MCF 10A (cell line): ENCODE data around the gene PTGDR2. TPM values are rescaled to one million over a fixed set of nuclear protein-coding genes. Genes with fewer than 3 reads are reported as not detected.

Experiments
- BruUV-seq: library from RNA; stranded (reverse); fragments of 400-500 nt; replicated peaks from 2 replicates; lab custom pipeline; 2021; lab: Mats Ljungman, UMichigan
- CTCF ChIA-PET: fragments of 300-600 bp; sonication (Branson Sonifier 250); formaldehyde crosslinking; extraction: SDS; loops from one replicate; lab custom pipeline; 2021; ENCODE audit warnings: antibody characterized with exemption, inconsistent platforms; lab: Yijun Ruan, JAX
- POLR2A ChIA-PET: fragments of 300-600, 350-650 bp; sonication (Branson Sonifier 250); formaldehyde crosslinking; extraction: SDS; loops from one replicate; lab custom pipeline; 2020; ENCODE audit warnings: antibody characterized with exemption, inconsistent platforms; lab: Yijun Ruan, JAX
- DNase-seq: peaks from one replicate; pipeline ENCODE4 v3.0.0-alpha.2; 2018; ENCODE audit not compliant: unreplicated experiment
- H3K27ac Mint-ChIP-seq: one replicate; pipeline ENCODE4 v1.8.0; 2022; ENCODE audit warnings: mild to moderate bottlenecking, low read depth, mixed read lengths; ENCODE audit not compliant: unreplicated experiment
- H3K27me3 Mint-ChIP-seq: one replicate; pipeline ENCODE4 v1.8.0; 2022; ENCODE audit warnings: mixed read lengths; ENCODE audit not compliant: insufficient read depth, unreplicated experiment
- H3K36me3 Mint-ChIP-seq: one replicate; pipeline ENCODE4 v1.8.0; 2022; ENCODE audit warnings: mild to moderate bottlenecking, moderate library complexity, mixed read lengths; ENCODE audit not compliant: insufficient read depth, unreplicated experiment
- H3K4me1 Mint-ChIP-seq: one replicate; pipeline ENCODE4 v1.8.0; 2022; ENCODE audit warnings: mixed read lengths; ENCODE audit not compliant: insufficient read depth, unreplicated experiment
- H3K4me3 Mint-ChIP-seq: one replicate; pipeline ENCODE4 v1.8.0; 2022; ENCODE audit warnings: mild to moderate bottlenecking, moderate library complexity, mixed read lengths; ENCODE audit not compliant: unreplicated experiment
- H3K9me3 Mint-ChIP-seq: one replicate; pipeline ENCODE4 v1.8.0; 2022; ENCODE audit warnings: mixed read lengths; ENCODE audit not compliant: unreplicated experiment
- CTCF ChIP-seq: fragments of 200-600 bp; IDR thresholded peaks from one replicate; pipeline ENCODE4 v1.8.0; 2022; ENCODE audit warnings: antibody characterized with exemption, mild to moderate bottlenecking; ENCODE audit not compliant: unreplicated experiment
- intact Hi-C: fragments of 100-400 bp; cut with micrococcal nuclease; formaldehyde crosslinking; loops from 2 replicates; pipeline ENCODE4 v1.14.1; 2022
- total RNA-seq: library from RNA; stranded (reverse); gene quantifications from 2 replicates; pipeline ENCODE4 v1.2.3, GENCODE V29; 2022

Gene PTGDR2
- total RNA-seq, 1 experiment from 2014 or later: not detected

- peaks cover 98% of the 10 kb centered on the region for H3K36me3 Mint-ChIP-seq
- TF ChIP-seq CTCF: no peak
- ChIA-PET CTCF (interaction anchor here (0.6 to 10.1 kb wide), 12 partner anchors 7 to 683 kb away, joined by 3 to 163 read pairs (median 4); no protein-coding TSS in a partner anchor), POLR2A (interaction anchor here (1.2 kb wide), 1 partner anchor 8 kb away, joined by 3 read pairs; the partner anchor contains the start of gene PRPF19)
- H3K27ac Mint-ChIP-seq: no peak overlapping the region
- no TSS peak for BruUV-seq
- no peaks in the 10 kb centered on the region for H3K4me1 Mint-ChIP-seq
- H3K9me3 Mint-ChIP-seq: no peaks in the 10 kb centered on the region
- no peak overlapping the region for H3K4me3 Mint-ChIP-seq
- intact Hi-C loops: no loop called here
- no peaks in the 10 kb centered on the region for H3K27me3 Mint-ChIP-seq
- no peak for DNase-seq
Measured at GRCh38 chr11:60897496-60897895, 41.7 kb upstream of the PTGDR2 start.

GRCh38 chr11:60895687-60896086 lies 39.9 kb upstream of the PTGDR2 start:
- CTCF ChIA-PET: interaction anchor here (1.8 to 3.9 kb wide), 3 partner anchors 9 to 234 kb away, joined by 5 to 15 read pairs (median 6); no protein-coding TSS in a partner anchor
- H3K4me3 Mint-ChIP-seq: no peak overlapping the region
- DNase-seq: no peak
- no peak overlapping the region for H3K27ac Mint-ChIP-seq
- no peaks in the 10 kb centered on the region for H3K4me1 Mint-ChIP-seq
- no peak for TF ChIP-seq CTCF
- H3K27me3 Mint-ChIP-seq: no peaks in the 10 kb centered on the region
- peaks cover 98% of the 10 kb centered on the region for H3K36me3 Mint-ChIP-seq
- intact Hi-C loops: no loop called here
- POLR2A ChIA-PET: interaction anchor here (1.4 to 1.8 kb wide), 3 partner anchors 9 to 116 kb away, joined by 3 to 5 read pairs (median 3); partner anchors contain the start of gene TMEM109
- BruUV-seq: no TSS peak
- H3K9me3 Mint-ChIP-seq: no peaks in the 10 kb centered on the region

GRCh38 chr11:60891103-60891741 lies 35.5 kb upstream of the PTGDR2 start:
- POLR2A ChIA-PET: interaction anchor here (0.6 to 1.3 kb wide), 5 partner anchors 10 to 300 kb away, joined by 3 to 4 read pairs (median 3); no protein-coding TSS in a partner anchor
- H3K9me3 Mint-ChIP-seq: no peaks in the 10 kb centered on the region
- intact Hi-C loops: no loop called here
- peaks cover 73% of the 10 kb centered on the region for H3K36me3 Mint-ChIP-seq
- H3K27me3 Mint-ChIP-seq: no peaks in the 10 kb centered on the region
- no peak for TF ChIP-seq CTCF
- CTCF ChIA-PET: interaction anchor here (0.6 to 5.3 kb wide), 5 partner anchors 10 to 386 kb away, joined by 3 to 47 read pairs (median 4); no protein-coding TSS in a partner anchor
- no peaks in the 10 kb centered on the region for H3K4me1 Mint-ChIP-seq
- no peak overlapping the region for H3K4me3 Mint-ChIP-seq
- no peak for DNase-seq
- no peak overlapping the region for H3K27ac Mint-ChIP-seq
- BruUV-seq: no TSS peak

- Mint-ChIP-seq H3K4me1 (no peaks in the 10 kb centered on the region), H3K27ac (no peak overlapping the region), H3K27me3 (no peaks in the 10 kb centered on the region), H3K9me3 (no peaks in the 10 kb centered on the region), H3K4me3 (no peak overlapping the region), H3K36me3 (peaks cover 68% of the 10 kb centered on the region)
- DNase-seq: no peak
- POLR2A ChIA-PET: interaction anchor here (0.6 to 1.1 kb wide), 3 partner anchors 15 to 301 kb away, joined by 3 to 4 read pairs (median 4); no protein-coding TSS in a partner anchor
- no TSS peak for BruUV-seq
- CTCF ChIA-PET: interaction anchor here (0.7 to 5.3 kb wide), 5 partner anchors 8 to 238 kb away, joined by 3 to 47 read pairs (median 4); no protein-coding TSS in a partner anchor
- intact Hi-C loops: no loop called here
- no peak for TF ChIP-seq CTCF
Measured at GRCh38 chr11:60890696-60891095, 34.9 kb upstream of the PTGDR2 start.
